KMS-11 (cell line): ENCODE measurements around the gene KCTD17.

Experiments
- H2AFZ ChIP-seq: fragments of 200-600 bp; sonication (generic); 2 replicates; pipeline ENCODE4 v1.6.1; 2016; ENCODE audit warnings: antibody characterized with exemption, mixed run types, low read depth
- H3K27ac ChIP-seq: fragments of 200-600 bp; sonication (generic); 2 replicates; pipeline ENCODE4 v1.6.1; 2016; ENCODE audit warnings: mild to moderate bottlenecking, mixed run types
- H3K27me3 ChIP-seq: fragments of 200-600 bp; sonication (generic); 2 replicates; pipeline ENCODE4 v1.6.1; 2017; ENCODE audit warnings: mild to moderate bottlenecking, low read depth, mixed run types, moderate library complexity; ENCODE audit not compliant: insufficient read depth
- H3K36me3 ChIP-seq: fragments of 200-600 bp; sonication (generic); 2 replicates; pipeline ENCODE4 v1.6.1; 2017; ENCODE audit warnings: mild to moderate bottlenecking, mixed run types; ENCODE audit not compliant: insufficient read depth
- H3K4me1 ChIP-seq: fragments of 200-600 bp; sonication (generic); 2 replicates; pipeline ENCODE4 v1.6.1; 2016; ENCODE audit warnings: mild to moderate bottlenecking, low read depth, mixed run types; ENCODE audit not compliant: poor library complexity, severe bottlenecking
- H3K4me2 ChIP-seq: fragments of 200-600 bp; sonication (generic); 2 replicates; pipeline ENCODE4 v1.7.0; 2016; ENCODE audit warnings: mild to moderate bottlenecking, mixed run types
- H3K4me3 ChIP-seq: fragments of 200-600 bp; sonication (generic); IDR thresholded peaks from 2 replicates; pipeline ENCODE4 v1.6.1; 2017; ENCODE audit warnings: low read depth, low read length, mixed read lengths; ENCODE audit not compliant: insufficient read depth
- H3K79me2 ChIP-seq: fragments of 200-600 bp; sonication (generic); 2 replicates; pipeline ENCODE4 v1.6.1; 2016; ENCODE audit warnings: low read depth, mixed run types; ENCODE audit not compliant: insufficient read depth
- H3K9ac ChIP-seq: fragments of 200-600 bp; sonication (generic); 2 replicates; pipeline ENCODE4 v1.6.1; 2016; ENCODE audit warnings: mild to moderate bottlenecking, mixed run types
- H4K20me1 ChIP-seq: fragments of 200-600 bp; sonication (generic); 2 replicates; pipeline ENCODE4 v1.6.1; 2016; ENCODE audit warnings: mild to moderate bottlenecking, mixed run types; ENCODE audit not compliant: insufficient read depth
- CTCF ChIP-seq: fragments of 200-600 bp; sonication (generic); conservative IDR thresholded peaks from 2 replicates; pipeline ENCODE4 v1.6.1; 2017; ENCODE audit warnings: low read depth, mild to moderate bottlenecking, antibody characterized with exemption, low read length, moderate library complexity, mixed read lengths

The KCTD17 gene

GRCh38 chr22:37079668-37080171 is 28.2 kb downstream of the KCTD17 start:
- no peak for TF ChIP-seq CTCF
- peaks cover 6% of the 10 kb centered on the region for H3K4me1 ChIP-seq
- no peak overlapping the region for H3K9ac ChIP-seq
- no peak overlapping the region for H3K4me2 ChIP-seq
- H3K4me3 ChIP-seq, result no peak overlapping the region
- no peaks in the 10 kb centered on the region for H3K36me3 ChIP-seq
- no peaks in the 10 kb centered on the region for H4K20me1 ChIP-seq
- peaks cover 16% of the 10 kb centered on the region for H3K27me3 ChIP-seq
- no peak overlapping the region for H3K27ac ChIP-seq
- no peak overlapping the region for H2AFZ ChIP-seq
- H3K79me2 ChIP-seq, result no peaks in the 10 kb centered on the region

GRCh38 chr22:37080438-37080837 is 28.9 kb downstream of the KCTD17 start:
- Histone ChIP-seq H2AFZ (no peak overlapping the region), H3K36me3 (no peaks in the 10 kb centered on the region), H3K4me1 (peaks cover 6% of the 10 kb centered on the region), H3K9ac (no peak overlapping the region), H3K4me3 (no peak overlapping the region), H3K4me2 (no peak overlapping the region), H3K79me2 (no peaks in the 10 kb centered on the region), H3K27ac (no peak overlapping the region), H4K20me1 (no peaks in the 10 kb centered on the region), H3K27me3 (peaks cover 14% of the 10 kb centered on the region)
- no peak for TF ChIP-seq CTCF

- no peak overlapping the region for H3K9ac ChIP-seq
These were observed 29.3 kb downstream of the KCTD17 start for GRCh38 chr22:37080838-37081237.

GRCh38 chr22:37082251-37082873 is 30.8 kb downstream of the KCTD17 start:
- peaks cover 6% of the 10 kb centered on the region for H3K4me1 ChIP-seq

More at GRCh38 chr22:37080838-37081237, 29.3 kb downstream of the KCTD17 start:
- Histone ChIP-seq H2AFZ (no peak overlapping the region), H3K4me3 (no peak overlapping the region), H3K79me2 (no peaks in the 10 kb centered on the region), H3K4me1 (peaks cover 6% of the 10 kb centered on the region), H4K20me1 (no peaks in the 10 kb centered on the region), H3K36me3 (no peaks in the 10 kb centered on the region), H3K27ac (no peak overlapping the region), H3K4me2 (no peak overlapping the region), H3K27me3 (peaks cover 10% of the 10 kb centered on the region; the same call in 1 of the 2 replicates)
- no peak for TF ChIP-seq CTCF

More at GRCh38 chr22:37082251-37082873, 30.8 kb downstream of the KCTD17 start:
- TF ChIP-seq CTCF, result no peak
- no peak overlapping the region for H3K9ac ChIP-seq
- no peak overlapping the region for H2AFZ ChIP-seq
- H3K27ac ChIP-seq, result no peak overlapping the region
- no peaks in the 10 kb centered on the region for H4K20me1 ChIP-seq
- no peaks in the 10 kb centered on the region for H3K36me3 ChIP-seq
- peaks cover 4% of the 10 kb centered on the region; the same call in 1 of the 2 replicates for H3K27me3 ChIP-seq
- no peaks in the 10 kb centered on the region for H3K79me2 ChIP-seq
- H3K4me2 ChIP-seq, result no peak overlapping the region
- H3K4me3 ChIP-seq, result no peak overlapping the region
